ENCODE measurements around the gene SUSD1.

SUSD1 gene

DNA sequence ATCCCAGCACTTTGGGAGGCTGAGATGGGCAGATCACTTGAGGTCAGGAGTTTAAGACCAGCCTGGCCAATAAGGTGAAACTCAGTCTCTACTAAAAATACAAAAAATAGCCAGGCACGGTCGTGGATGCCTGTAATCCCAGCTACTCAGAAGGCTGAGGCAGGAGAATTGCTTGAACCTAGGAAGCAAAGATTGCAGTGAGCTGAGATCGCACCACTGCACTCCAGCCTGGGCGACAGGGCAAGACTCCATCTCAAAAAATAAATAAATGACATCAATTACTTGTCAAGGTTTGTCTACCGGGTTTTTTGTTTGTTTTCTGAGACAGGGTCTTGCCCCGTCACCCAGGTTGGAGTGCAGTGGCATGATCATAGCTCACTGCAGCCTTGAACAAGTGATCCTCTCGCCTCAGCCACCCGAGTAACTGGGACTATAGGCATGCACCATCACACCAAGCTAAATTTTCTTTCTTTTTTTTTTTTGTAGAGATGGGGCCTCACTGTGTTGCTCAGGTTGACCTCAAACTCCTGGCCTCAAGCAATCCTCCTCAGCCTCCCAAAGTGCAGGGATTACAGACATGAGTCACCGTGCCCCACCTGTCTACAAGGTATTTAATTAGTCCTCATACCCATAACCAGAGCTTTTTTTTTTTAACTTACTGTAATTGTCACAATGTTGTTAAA, 64.9 kb downstream of the SUSD1 start:
- Histone ChIP-seq H3K4me2 (ENCODE audit: insufficient read depth, low read length) (no peak overlapping the region), H3K4me3 (ENCODE audit: low read depth in 1 of 2, low read length in 2 of 2) (no peak overlapping the region), H3K9me3 (ENCODE audit: insufficient read depth, low read length, severe bottlenecking) (no peaks in the 10 kb centered on the region), H3K36me3 (ENCODE audit: insufficient read depth, low read length) (peaks cover 3% of the 10 kb centered on the region; the same call in 1 of the 2 replicates), H3K27me3 (ENCODE audit: insufficient read depth, low read length, poor library complexity) (no peaks in the 10 kb centered on the region), H3K79me2 (ENCODE audit: insufficient read depth, low read length) (no peaks in the 10 kb centered on the region), H3K27ac (ENCODE audit: low read length) (no peak overlapping the region), H3K9ac (ENCODE audit: low read depth, low read length) (no peak overlapping the region), H4K20me1 (ENCODE audit: insufficient read depth, low read length) (no peaks in the 10 kb centered on the region), H3K4me1 (ENCODE audit: insufficient read depth, low read length) (no peaks in the 10 kb centered on the region), H2AFZ (ENCODE audit: low read depth, low read length) (no peak overlapping the region)
- no peak for TF ChIP-seq EZH2 (IDR thresholded peaks at IDR 0.05; ENCODE audit: borderline replicate concordance, low read depth, low read length, severe bottlenecking)
- TF ChIP-seq, protein P1, sequence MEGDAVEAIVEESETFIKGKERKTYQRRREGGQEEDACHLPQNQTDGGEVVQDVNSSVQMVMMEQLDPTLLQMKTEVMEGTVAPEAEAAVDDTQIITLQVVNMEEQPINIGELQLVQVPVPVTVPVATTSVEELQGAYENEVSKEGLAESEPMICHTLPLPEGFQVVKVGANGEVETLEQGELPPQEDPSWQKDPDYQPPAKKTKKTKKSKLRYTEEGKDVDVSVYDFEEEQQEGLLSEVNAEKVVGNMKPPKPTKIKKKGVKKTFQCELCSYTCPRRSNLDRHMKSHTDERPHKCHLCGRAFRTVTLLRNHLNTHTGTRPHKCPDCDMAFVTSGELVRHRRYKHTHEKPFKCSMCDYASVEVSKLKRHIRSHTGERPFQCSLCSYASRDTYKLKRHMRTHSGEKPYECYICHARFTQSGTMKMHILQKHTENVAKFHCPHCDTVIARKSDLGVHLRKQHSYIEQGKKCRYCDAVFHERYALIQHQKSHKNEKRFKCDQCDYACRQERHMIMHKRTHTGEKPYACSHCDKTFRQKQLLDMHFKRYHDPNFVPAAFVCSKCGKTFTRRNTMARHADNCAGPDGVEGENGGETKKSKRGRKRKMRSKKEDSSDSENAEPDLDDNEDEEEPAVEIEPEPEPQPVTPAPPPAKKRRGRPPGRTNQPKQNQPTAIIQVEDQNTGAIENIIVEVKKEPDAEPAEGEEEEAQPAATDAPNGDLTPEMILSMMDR (IDR thresholded peaks at IDR 0.05; ENCODE audit: borderline replicate concordance, extremely low read depth, low read length, poor library complexity, severe bottlenecking), result no peak
- ATAC-seq (ENCODE audit: insufficient read depth, low read depth), result no peak
- no peak for DNase-seq

- no peak for DNase-seq
- H3K27ac ChIP-seq (ENCODE audit: low read length), result no peak overlapping the region
- TF ChIP-seq, protein P1 (IDR thresholded peaks at IDR 0.05; ENCODE audit: borderline replicate concordance, extremely low read depth, low read length, poor library complexity, severe bottlenecking), result no peak
- TF ChIP-seq EZH2 (IDR thresholded peaks at IDR 0.05; ENCODE audit: borderline replicate concordance, low read depth, low read length, severe bottlenecking), result no peak
Measured at GRCh38 chr9:112104901-112105300, 70.2 kb downstream of the SUSD1 start.

DNA sequence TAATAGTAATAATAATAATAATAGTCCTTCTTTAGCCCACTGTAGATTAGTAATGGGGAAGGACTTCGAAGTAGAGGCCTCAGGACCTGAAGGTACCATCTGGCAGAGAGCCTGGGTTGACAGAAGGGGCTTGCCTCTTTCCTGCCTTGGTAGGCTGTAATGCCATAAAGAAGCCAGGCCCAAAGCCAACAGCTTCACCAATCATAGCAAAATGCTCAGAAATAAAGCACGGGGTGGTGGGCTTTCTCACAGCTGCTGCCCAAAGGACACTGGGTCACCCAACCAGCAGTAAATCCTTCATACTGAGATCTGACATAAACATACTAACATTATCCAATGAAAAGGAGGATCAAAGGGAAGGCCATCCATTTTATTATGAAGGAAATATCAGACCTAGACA, 70.7 kb downstream of the SUSD1 start:
- Histone ChIP-seq H3K9me3 (ENCODE audit: insufficient read depth, low read length, severe bottlenecking) (no peaks in the 10 kb centered on the region), H2AFZ (ENCODE audit: low read depth, low read length) (no peak overlapping the region), H3K4me3 (ENCODE audit: low read depth in 1 of 2, low read length in 2 of 2) (no peak overlapping the region), H3K27me3 (ENCODE audit: insufficient read depth, low read length, poor library complexity) (no peaks in the 10 kb centered on the region), H3K36me3 (ENCODE audit: insufficient read depth, low read length) (no peaks in the 10 kb centered on the region), H4K20me1 (ENCODE audit: insufficient read depth, low read length) (no peaks in the 10 kb centered on the region), H3K4me2 (ENCODE audit: insufficient read depth, low read length) (no peak overlapping the region), H3K79me2 (ENCODE audit: insufficient read depth, low read length) (no peaks in the 10 kb centered on the region), H3K9ac (ENCODE audit: low read depth, low read length) (no peak overlapping the region), H3K27ac (ENCODE audit: low read length) (no peak overlapping the region), H3K4me1 (ENCODE audit: insufficient read depth, low read length) (no peaks in the 10 kb centered on the region)
- no peak for ATAC-seq (ENCODE audit: insufficient read depth, low read depth)
- DNase-seq, result no peak
- TF ChIP-seq, protein P1 (IDR thresholded peaks at IDR 0.05; ENCODE audit: borderline replicate concordance, extremely low read depth, low read length, poor library complexity, severe bottlenecking), result no peak
- no peak for TF ChIP-seq EZH2 (IDR thresholded peaks at IDR 0.05; ENCODE audit: borderline replicate concordance, low read depth, low read length, severe bottlenecking)

More at GRCh38 chr9:112104901-112105300, 70.2 kb downstream of the SUSD1 start:
- no peaks in the 10 kb centered on the region for H3K4me1 ChIP-seq (ENCODE audit: insufficient read depth, low read length)
- H4K20me1 ChIP-seq (ENCODE audit: insufficient read depth, low read length), result no peaks in the 10 kb centered on the region
- H3K9ac ChIP-seq (ENCODE audit: low read depth, low read length), result no peak overlapping the region
- H3K4me2 ChIP-seq (ENCODE audit: insufficient read depth, low read length), result no peak overlapping the region
- H3K4me3 ChIP-seq (ENCODE audit: low read depth in 1 of 2, low read length in 2 of 2), result no peak overlapping the region
- no peaks in the 10 kb centered on the region for H3K9me3 ChIP-seq (ENCODE audit: insufficient read depth, low read length, severe bottlenecking)
- H3K27me3 ChIP-seq (ENCODE audit: insufficient read depth, low read length, poor library complexity), result no peaks in the 10 kb centered on the region
- no peaks in the 10 kb centered on the region for H3K79me2 ChIP-seq (ENCODE audit: insufficient read depth, low read length)
- H3K36me3 ChIP-seq (ENCODE audit: insufficient read depth, low read length), result no peaks in the 10 kb centered on the region
- ATAC-seq (ENCODE audit: insufficient read depth, low read depth), result no peak
- no peak overlapping the region for H2AFZ ChIP-seq (ENCODE audit: low read depth, low read length)

Measured in DND-41 (cell line).